ENCODE data around the gene ERP44.

The ERP44 gene

GRCh38 chr9:100131875-100132430 is 33.2 kb upstream of the ERP44 start:
- no peaks in the 10 kb centered on the region for H3K4me1 ChIP-seq (ENCODE audit: control extremely low read depth in 1 of 4, control insufficient read depth in 4 of 4, insufficient read depth in 4 of 4, low read length in 3 of 4)
- ChIA-PET CTCF (interaction anchor here (0.9 kb wide), 1 partner anchor 29 kb away, joined by 3 read pairs; no protein-coding TSS in a partner anchor), POLR2A (no interaction called here)
- peaks cover 0 to 25% (median 11%) of the 10 kb centered on the region in 4 experiments for H3K36me3 ChIP-seq (ENCODE audit: control insufficient read depth in 4 of 4, insufficient read depth in 4 of 4, low read length in 3 of 4)
- WGBS (ENCODE audit: insufficient coverage) = no CpG with 5 or more reads among the region's 3 CpGs
- H3K9me3 ChIP-seq (ENCODE audit: control extremely low read depth in 1 of 5, control insufficient read depth in 4 of 5, insufficient read depth in 2 of 5, low read depth in 1 of 5, low read length in 4 of 5) = no peaks in the 10 kb centered on the region
- no peak overlapping the region for H3K27ac ChIP-seq (ENCODE audit: insufficient read depth in 1 of 2, low read depth in 1 of 2, low read length in 2 of 2, poor library complexity in 1 of 2, severe bottlenecking in 2 of 2)
- no peak overlapping the region for H3K4me3 ChIP-seq (ENCODE audit: control insufficient read depth in 1 of 7, extremely low read depth in 1 of 7, insufficient read depth in 4 of 7, low read depth in 2 of 7, low read length in 6 of 7)
- DNase-seq = no peak
- H3K27me3 ChIP-seq (replicated peaks in 2 of 5; ENCODE audit: control insufficient read depth in 4 of 5, insufficient read depth in 5 of 5, low read length in 4 of 5) = no peaks in the 10 kb centered on the region

- ChIA-PET CTCF (interaction anchor here (0.6 to 1.1 kb wide), 2 partner anchors 8 to 102 kb away, joined by 3 read pairs; no protein-coding TSS in a partner anchor), POLR2A (no interaction called here)
- H3K27me3 ChIP-seq (replicated peaks in 2 of 5; ENCODE audit: control insufficient read depth in 4 of 5, insufficient read depth in 5 of 5, low read length in 4 of 5) = no peaks in the 10 kb centered on the region
- H3K4me1 ChIP-seq (ENCODE audit: control extremely low read depth in 1 of 4, control insufficient read depth in 4 of 4, insufficient read depth in 4 of 4, low read length in 3 of 4) = no peaks in the 10 kb centered on the region
- DNase-seq = no peak
- H3K9me3 ChIP-seq (ENCODE audit: control extremely low read depth in 1 of 5, control insufficient read depth in 4 of 5, insufficient read depth in 2 of 5, low read depth in 1 of 5, low read length in 4 of 5) = no peaks in the 10 kb centered on the region
- H3K27ac ChIP-seq (ENCODE audit: insufficient read depth in 1 of 2, low read depth in 1 of 2, low read length in 2 of 2, poor library complexity in 1 of 2, severe bottlenecking in 2 of 2) = no peak overlapping the region
- no peak overlapping the region for H3K4me3 ChIP-seq (ENCODE audit: control insufficient read depth in 1 of 7, extremely low read depth in 1 of 7, insufficient read depth in 4 of 7, low read depth in 2 of 7, low read length in 6 of 7)
- WGBS (ENCODE audit: insufficient coverage) = no CpG with 5 or more reads among the region's 1 CpG
- peaks cover 0 to 29% (median 11%) of the 10 kb centered on the region in 4 experiments for H3K36me3 ChIP-seq (ENCODE audit: control insufficient read depth in 4 of 4, insufficient read depth in 4 of 4, low read length in 3 of 4)
These were observed 32.4 kb upstream of the ERP44 start for GRCh38 chr9:100131216-100131615.

- Histone ChIP-seq H3K4me3 (ENCODE audit: control insufficient read depth in 1 of 7, extremely low read depth in 1 of 7, insufficient read depth in 4 of 7, low read depth in 2 of 7, low read length in 6 of 7) (no peak overlapping the region), H3K27me3 (replicated peaks in 2 of 5; ENCODE audit: control insufficient read depth in 4 of 5, insufficient read depth in 5 of 5, low read length in 4 of 5) (no peaks in the 10 kb centered on the region), H3K4me1 (ENCODE audit: control extremely low read depth in 1 of 4, control insufficient read depth in 4 of 4, insufficient read depth in 4 of 4, low read length in 3 of 4) (no peaks in the 10 kb centered on the region), H3K9me3 (ENCODE audit: control extremely low read depth in 1 of 5, control insufficient read depth in 4 of 5, insufficient read depth in 2 of 5, low read depth in 1 of 5, low read length in 4 of 5) (no peaks in the 10 kb centered on the region), H3K27ac (ENCODE audit: insufficient read depth in 1 of 2, low read depth in 1 of 2, low read length in 2 of 2, poor library complexity in 1 of 2, severe bottlenecking in 2 of 2) (no peak overlapping the region), H3K36me3 (ENCODE audit: control insufficient read depth in 4 of 4, insufficient read depth in 4 of 4, low read length in 3 of 4) (peaks cover 0 to 25% (median 14%) of the 10 kb centered on the region in 4 experiments)
- no peak for DNase-seq
- CTCF ChIA-PET = interaction anchor here (0.8 kb wide), 1 partner anchor 10 kb away, joined by 3 read pairs; no protein-coding TSS in a partner anchor
- POLR2A ChIA-PET = no interaction called here
These were observed 31.0 kb upstream of the ERP44 start for GRCh38 chr9:100129772-100130171.

DNA sequence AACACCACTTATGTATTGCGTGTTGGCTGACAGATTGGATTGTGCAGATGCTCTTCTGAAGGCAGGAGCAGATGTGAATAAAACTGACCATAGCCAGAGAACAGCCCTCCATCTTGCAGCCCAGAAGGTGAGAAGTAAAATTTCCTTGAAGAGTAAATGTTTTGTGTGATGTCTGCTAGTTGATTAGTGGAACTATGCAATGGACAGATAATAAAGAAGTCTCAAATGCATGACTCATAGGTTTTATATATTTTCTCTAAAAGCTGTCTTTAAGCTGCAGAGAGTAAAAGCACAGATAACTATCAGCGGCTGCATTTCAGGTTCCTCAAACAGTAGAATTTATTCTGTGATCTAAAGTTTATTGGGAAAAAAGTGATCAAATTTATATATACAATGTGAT is 27.6 kb upstream of the ERP44 start:
- CTCF ChIA-PET = no interaction called here
- H3K27ac ChIP-seq (ENCODE audit: insufficient read depth in 1 of 2, low read depth in 1 of 2, low read length in 2 of 2, poor library complexity in 1 of 2, severe bottlenecking in 2 of 2) = no peak overlapping the region
- H3K4me1 ChIP-seq (ENCODE audit: control extremely low read depth in 1 of 4, control insufficient read depth in 4 of 4, insufficient read depth in 4 of 4, low read length in 3 of 4) = no peaks in the 10 kb centered on the region
- 100% methylated on average over 1 of the region's 2 CpGs for WGBS (ENCODE audit: insufficient coverage)
- peaks cover 3 to 23% (median 9%) of the 10 kb centered on the region in 4 experiments for H3K36me3 ChIP-seq (ENCODE audit: control insufficient read depth in 4 of 4, insufficient read depth in 4 of 4, low read length in 3 of 4)
- POLR2A ChIA-PET = no interaction called here
- H3K27me3 ChIP-seq (replicated peaks in 2 of 5; ENCODE audit: control insufficient read depth in 4 of 5, insufficient read depth in 5 of 5, low read length in 4 of 5) = no peaks in the 10 kb centered on the region
- H3K4me3 ChIP-seq (ENCODE audit: control insufficient read depth in 1 of 7, extremely low read depth in 1 of 7, insufficient read depth in 4 of 7, low read depth in 2 of 7, low read length in 6 of 7) = no peak overlapping the region
- peak in 2 of 3 donors; percentile 5 to 45 for DNase-seq
- H3K9me3 ChIP-seq (ENCODE audit: control extremely low read depth in 1 of 5, control insufficient read depth in 4 of 5, insufficient read depth in 2 of 5, low read depth in 1 of 5, low read length in 4 of 5) = peaks cover 0 to 5% (median 0%) of the 10 kb centered on the region in 5 experiments

- WGBS (ENCODE audit: insufficient coverage) = no CpG with 5 or more reads among the region's 2 CpGs
- CTCF ChIA-PET = no interaction called here
- Histone ChIP-seq H3K27me3 (replicated peaks in 2 of 5; ENCODE audit: control insufficient read depth in 4 of 5, insufficient read depth in 5 of 5, low read length in 4 of 5) (no peaks in the 10 kb centered on the region), H3K9me3 (ENCODE audit: control extremely low read depth in 1 of 5, control insufficient read depth in 4 of 5, insufficient read depth in 2 of 5, low read depth in 1 of 5, low read length in 4 of 5) (peaks cover 0 to 6% (median 0%) of the 10 kb centered on the region in 5 experiments), H3K4me3 (ENCODE audit: control insufficient read depth in 1 of 7, extremely low read depth in 1 of 7, insufficient read depth in 4 of 7, low read depth in 2 of 7, low read length in 6 of 7) (no peak overlapping the region), H3K36me3 (ENCODE audit: control insufficient read depth in 4 of 4, insufficient read depth in 4 of 4, low read length in 3 of 4) (peaks cover 3 to 27% (median 13%) of the 10 kb centered on the region in 4 experiments), H3K27ac (ENCODE audit: insufficient read depth in 1 of 2, low read depth in 1 of 2, low read length in 2 of 2, poor library complexity in 1 of 2, severe bottlenecking in 2 of 2) (no peak overlapping the region), H3K4me1 (ENCODE audit: control extremely low read depth in 1 of 4, control insufficient read depth in 4 of 4, insufficient read depth in 4 of 4, low read length in 3 of 4) (no peaks in the 10 kb centered on the region)
- POLR2A ChIA-PET = no interaction called here
- DNase-seq = no peak
These were observed 27.1 kb upstream of the ERP44 start for GRCh38 chr9:100125910-100126309.

DNA sequence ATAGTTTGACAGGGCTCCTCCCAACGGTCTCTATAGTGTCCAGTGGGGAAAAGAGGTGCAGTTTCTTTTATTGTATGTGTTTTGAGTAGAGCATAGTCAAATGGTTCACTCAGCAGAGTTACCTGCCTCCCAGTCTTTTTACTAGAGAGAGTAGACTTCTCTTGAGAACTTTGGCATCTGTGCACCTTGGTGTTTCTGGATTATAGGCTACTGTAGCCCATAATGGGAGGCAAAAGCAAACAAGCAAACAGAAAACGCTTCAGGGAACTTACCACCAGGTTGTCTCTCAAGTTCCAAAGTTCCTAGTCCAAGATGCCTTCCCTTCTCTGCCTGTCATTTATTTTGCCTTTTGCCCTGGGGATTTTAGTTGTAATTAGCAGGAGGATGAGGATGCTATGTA is 26.4 kb upstream of the ERP44 start:
- no peak for DNase-seq
- Histone ChIP-seq H3K4me3 (ENCODE audit: control insufficient read depth in 1 of 7, extremely low read depth in 1 of 7, insufficient read depth in 4 of 7, low read depth in 2 of 7, low read length in 6 of 7) (no peak overlapping the region), H3K4me1 (ENCODE audit: control extremely low read depth in 1 of 4, control insufficient read depth in 4 of 4, insufficient read depth in 4 of 4, low read length in 3 of 4) (no peaks in the 10 kb centered on the region), H3K27ac (ENCODE audit: insufficient read depth in 1 of 2, low read depth in 1 of 2, low read length in 2 of 2, poor library complexity in 1 of 2, severe bottlenecking in 2 of 2) (no peak overlapping the region), H3K36me3 (ENCODE audit: control insufficient read depth in 4 of 4, insufficient read depth in 4 of 4, low read length in 3 of 4) (peaks cover 7 to 34% (median 14%) of the 10 kb centered on the region in 4 experiments), H3K27me3 (replicated peaks in 2 of 5; ENCODE audit: control insufficient read depth in 4 of 5, insufficient read depth in 5 of 5, low read length in 4 of 5) (no peaks in the 10 kb centered on the region), H3K9me3 (ENCODE audit: control extremely low read depth in 1 of 5, control insufficient read depth in 4 of 5, insufficient read depth in 2 of 5, low read depth in 1 of 5, low read length in 4 of 5) (peaks cover 0 to 6% (median 0%) of the 10 kb centered on the region in 5 experiments)
- no CpG with 5 or more reads among the region's 2 CpGs for WGBS (ENCODE audit: insufficient coverage)
- ChIA-PET CTCF (no interaction called here), POLR2A (no interaction called here)

DNA sequence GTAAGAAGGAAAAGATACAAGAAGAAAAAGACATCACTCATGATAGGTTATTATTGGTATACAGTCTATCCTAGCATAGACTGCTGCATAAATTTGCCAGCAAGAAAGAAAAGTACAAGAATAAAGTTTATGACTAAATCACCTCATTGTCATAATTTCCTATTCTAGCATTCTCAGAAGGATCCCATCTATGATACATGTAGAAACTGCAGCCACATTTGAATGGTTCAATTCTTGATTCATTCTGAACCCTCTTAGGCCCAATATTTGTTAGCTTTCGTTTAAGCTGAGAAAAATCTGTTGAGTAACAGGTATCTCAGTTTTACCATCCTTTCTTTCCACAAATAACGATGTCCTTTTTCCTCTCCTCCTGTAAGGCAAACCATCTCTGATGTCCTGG is 21.5 kb upstream of the ERP44 start:
- ChIA-PET CTCF (interaction anchor here (1.2 to 1.5 kb wide), 2 partner anchors 9 to 77 kb away, joined by 3 read pairs; no protein-coding TSS in a partner anchor), POLR2A (no interaction called here)
- no peak overlapping the region for H3K4me3 ChIP-seq (ENCODE audit: control insufficient read depth in 1 of 7, extremely low read depth in 1 of 7, insufficient read depth in 4 of 7, low read depth in 2 of 7, low read length in 6 of 7)
- H3K36me3 ChIP-seq (ENCODE audit: control insufficient read depth in 4 of 4, insufficient read depth in 4 of 4, low read length in 3 of 4) = peaks cover 9 to 30% (median 10%) of the 10 kb centered on the region in 4 experiments
- no peaks in the 10 kb centered on the region for H3K4me1 ChIP-seq (ENCODE audit: control extremely low read depth in 1 of 4, control insufficient read depth in 4 of 4, insufficient read depth in 4 of 4, low read length in 3 of 4)
- WGBS (ENCODE audit: insufficient coverage) = no CpG with 5 or more reads among the region's 2 CpGs
- H3K27ac ChIP-seq (ENCODE audit: insufficient read depth in 1 of 2, low read depth in 1 of 2, low read length in 2 of 2, poor library complexity in 1 of 2, severe bottlenecking in 2 of 2) = no peak overlapping the region
- DNase-seq = no peak
- H3K9me3 ChIP-seq (ENCODE audit: control extremely low read depth in 1 of 5, control insufficient read depth in 4 of 5, insufficient read depth in 2 of 5, low read depth in 1 of 5, low read length in 4 of 5) = peaks cover 0 to 6% (median 0%) of the 10 kb centered on the region in 5 experiments
- H3K27me3 ChIP-seq (replicated peaks in 2 of 5; ENCODE audit: control insufficient read depth in 4 of 5, insufficient read depth in 5 of 5, low read length in 4 of 5) = no peaks in the 10 kb centered on the region
